K562 (cell line): ENCODE measurements around the gene SEPHS2. TPM values are rescaled to one million over a fixed set of nuclear protein-coding genes. Genes with fewer than 3 reads are reported as not detected.

Source experiments
- ATF1 ChIP-seq, 2 experiments: fragments of 450-650 bp in 1 of 2; IDR thresholded peaks; 2 replicates each; pipeline ENCODE4 v1.6.1; 2016; ENCODE audit warnings: missing compliant biosample characterization in 1 of 2, missing genetic modification characterization in 1 of 2
- CHD4 ChIP-seq: fragments of 200-600 bp; sonication (generic); IDR thresholded peaks from 3 replicates; pipeline ENCODE4 v1.6.1; 2012; ENCODE audit warnings: low read depth, mild to moderate bottlenecking, mixed read lengths, low read length, inconsistent platforms; ENCODE audit not compliant: insufficient read depth, insufficient replicate concordance, poor library complexity, severe bottlenecking
- EWSR1 ChIP-seq: fragments of 450-650 bp; IDR thresholded peaks from 2 replicates; pipeline ENCODE4 v1.6.1; 2018; ENCODE audit warnings: borderline replicate concordance, mild to moderate bottlenecking, low read depth, moderate library complexity; ENCODE audit not compliant: partially characterized antibody
- KAT2B ChIP-seq: IDR thresholded peaks from one replicate; pipeline ENCODE4 v1.6.1; 2012; ENCODE audit warnings: low read depth, mild to moderate bottlenecking, control low read depth, inconsistent platforms, low read length, moderate library complexity
- NRF1 ChIP-seq, 2 experiments: fragments of 450-650 bp; IDR thresholded peaks in 1 of 2; conservative IDR thresholded peaks in 1 of 2; 2 replicates each; pipeline ENCODE4 v1.6.1; 2014; ENCODE audit warnings: mild to moderate bottlenecking in 2 of 2
- PHB ChIP-seq: fragments of 250-450 bp; sonication (Bioruptor Pico); IDR thresholded peaks from 2 replicates; pipeline ENCODE4 v1.5.0; 2021
- POLR2B ChIP-seq: fragments of 450-650 bp; IDR thresholded peaks from 2 replicates; pipeline ENCODE4 v1.6.1; 2018; ENCODE audit warnings: low read depth; ENCODE audit not compliant: partially characterized antibody
- TSC22D4 ChIP-seq: fragments of 450-650 bp; IDR thresholded peaks from 2 replicates; pipeline ENCODE4 v1.6.1; 2016; ENCODE audit warnings: missing genetic modification characterization, missing biosample characterization, control low read depth
- XRCC3 ChIP-seq: fragments of 450-650 bp; IDR thresholded peaks from 2 replicates; pipeline ENCODE4 v1.6.1; 2017; ENCODE audit warnings: mild to moderate bottlenecking, moderate library complexity
- ZNF436 ChIP-seq: fragments of 250-450, 450-650 bp; sonication (Bioruptor Pico); formaldehyde crosslinking; IDR thresholded peaks from 2 replicates; pipeline ENCODE4 v1.7.0; 2020; ENCODE audit warnings: mild to moderate bottlenecking
- polyA plus RNA-seq, 8 experiments: library from polyadenylated mRNA; depleted of rRNA in 4 of 8; stranded (reverse) in 5 of 8; unstranded in 3 of 8; fragments of >200 nt; fragmentation: Nextera tagmentation in 2 of 8; fragmentation: Illumina TruSeq in 1 of 8; extraction: Ambion mirVana in 2 of 8; extraction: Trizol in 1 of 8; gene quantifications; 2 replicates each; pipeline versions ENCODE4 v1.2.1 to v1.2.3, GENCODE V29; 2011 to 2014; ENCODE audit warnings: inconsistent platforms in 1 of 8, missing spikeins in 1 of 8
- total RNA-seq, 7 experiments: library from RNA; depleted of rRNA in 6 of 7; stranded (reverse); fragments of >200 nt in 6 of 7; fragmentation: Illumina TruSeq in 2 of 7; extraction: Trizol in 2 of 7; gene quantifications; 2 replicates each; pipeline versions ENCODE4 v1.2.1 to v1.2.3, GENCODE V29; 2011 to 2021; ENCODE audit warnings: low replicate concordance in 1 of 7
- TF ChIP-seq, protein P1 (sequence below), 2 experiments: IDR thresholded peaks; 2 replicates each; pipeline ENCODE4 v1.6.1; 2012; ENCODE audit warnings: improper control_type of control experiment in 2 of 2, low read depth in 2 of 2, low read length in 2 of 2, borderline replicate concordance in 1 of 2
- TF ChIP-seq, protein P2 (sequence below): fragments of 450-650 bp; conservative IDR thresholded peaks from 2 replicates; pipeline ENCODE4 v1.6.1; 2016; ENCODE audit warnings: missing genetic modification characterization, low read depth, mild to moderate bottlenecking, control low read depth, missing compliant biosample characterization
- TF ChIP-seq, protein P3 (sequence below), 2 experiments: fragments of 450-650 bp in 1 of 2; sonication (generic) in 1 of 2; formaldehyde crosslinking in 1 of 2; IDR thresholded peaks; 2 replicates each; pipeline versions ENCODE4 v1.7.1 to v1.9.0; 2016 to 2022; ENCODE audit warnings: inconsistent platforms in 1 of 2, mild to moderate bottlenecking in 1 of 2, missing genetic modification reagents in 1 of 2

The SEPHS2 gene
- total and polyA plus RNA-seq, 9 of the 15 experiments (the other 6 are each of a cell fraction or from before 2014, with no cell fraction given) = 20.9 to 90.6 (median 43.4) TPM

DNA sequence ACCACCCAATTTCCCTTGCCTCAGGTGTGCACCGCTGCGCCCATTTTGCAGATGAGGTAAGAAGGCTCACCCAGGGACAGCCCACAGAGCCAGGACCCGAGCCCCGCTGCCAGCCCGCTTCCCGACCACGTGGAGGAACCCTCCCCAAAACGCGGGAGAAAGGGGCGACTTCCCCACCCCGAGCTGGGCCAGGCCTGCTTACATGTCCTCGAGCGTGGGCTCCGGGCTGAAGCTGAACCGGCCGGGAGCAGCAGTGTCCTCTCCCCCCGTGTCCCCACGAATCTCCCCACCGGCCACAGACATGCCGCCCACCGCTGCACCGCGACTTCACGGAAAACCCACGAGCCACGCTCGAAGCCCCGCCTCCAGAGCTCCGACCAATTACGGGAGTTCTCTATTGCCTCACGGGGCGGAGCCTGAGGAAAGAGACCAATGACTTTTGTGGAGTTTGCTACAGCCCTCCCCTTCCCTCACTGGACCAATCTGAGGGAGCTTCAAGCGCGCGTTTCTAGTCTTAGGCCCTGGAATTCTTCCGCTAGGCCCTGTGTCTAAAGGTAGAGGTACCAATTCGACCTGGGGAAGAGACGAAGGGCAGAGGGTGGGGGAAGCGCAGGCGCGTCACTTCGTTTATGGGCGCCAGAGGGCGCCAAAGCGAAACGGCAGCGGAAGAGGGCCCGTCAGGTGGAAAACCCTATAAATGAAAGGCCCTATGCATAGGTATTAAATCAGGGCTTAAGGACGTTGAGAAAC is 15.8 kb downstream of the SEPHS2 start, which contains the start of gene DCTPP1 (continued):
- TF ChIP-seq ZNF436 (CRISPR knock-in tag) (no peak), ATF1 (CRISPR knock-in tag; IDR thresholded peaks at IDR 0.05) (no peak), ATF1 (tag; IDR thresholded peaks at IDR 0.05) (peak; percentile 91), TSC22D4 (tag) (no peak), NRF1 (conservative IDR thresholded peaks at IDR 0.05 in 1 of 2, IDR thresholded peaks at IDR 0.05 in 1 of 2) (peak; percentile 89 to 91), CHD4 (no peak), KAT2B (peak; percentile 68), PHB (CRISPR knock-in tag) (no peak), EWSR1 (no peak), XRCC3 (no peak), POLR2B (peak; percentile 37)
- TF ChIP-seq, protein P1, sequence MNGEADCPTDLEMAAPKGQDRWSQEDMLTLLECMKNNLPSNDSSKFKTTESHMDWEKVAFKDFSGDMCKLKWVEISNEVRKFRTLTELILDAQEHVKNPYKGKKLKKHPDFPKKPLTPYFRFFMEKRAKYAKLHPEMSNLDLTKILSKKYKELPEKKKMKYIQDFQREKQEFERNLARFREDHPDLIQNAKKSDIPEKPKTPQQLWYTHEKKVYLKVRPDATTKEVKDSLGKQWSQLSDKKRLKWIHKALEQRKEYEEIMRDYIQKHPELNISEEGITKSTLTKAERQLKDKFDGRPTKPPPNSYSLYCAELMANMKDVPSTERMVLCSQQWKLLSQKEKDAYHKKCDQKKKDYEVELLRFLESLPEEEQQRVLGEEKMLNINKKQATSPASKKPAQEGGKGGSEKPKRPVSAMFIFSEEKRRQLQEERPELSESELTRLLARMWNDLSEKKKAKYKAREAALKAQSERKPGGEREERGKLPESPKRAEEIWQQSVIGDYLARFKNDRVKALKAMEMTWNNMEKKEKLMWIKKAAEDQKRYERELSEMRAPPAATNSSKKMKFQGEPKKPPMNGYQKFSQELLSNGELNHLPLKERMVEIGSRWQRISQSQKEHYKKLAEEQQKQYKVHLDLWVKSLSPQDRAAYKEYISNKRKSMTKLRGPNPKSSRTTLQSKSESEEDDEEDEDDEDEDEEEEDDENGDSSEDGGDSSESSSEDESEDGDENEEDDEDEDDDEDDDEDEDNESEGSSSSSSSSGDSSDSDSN (IDR thresholded peaks at IDR 0.05; ENCODE audit: borderline replicate concordance in 1 of 2, low read depth in 2 of 2, low read length in 2 of 2) = peak in 1 of 2 experiments; percentile 71; a peak in 1 of 4 replicates
- TF ChIP-seq, protein P2, sequence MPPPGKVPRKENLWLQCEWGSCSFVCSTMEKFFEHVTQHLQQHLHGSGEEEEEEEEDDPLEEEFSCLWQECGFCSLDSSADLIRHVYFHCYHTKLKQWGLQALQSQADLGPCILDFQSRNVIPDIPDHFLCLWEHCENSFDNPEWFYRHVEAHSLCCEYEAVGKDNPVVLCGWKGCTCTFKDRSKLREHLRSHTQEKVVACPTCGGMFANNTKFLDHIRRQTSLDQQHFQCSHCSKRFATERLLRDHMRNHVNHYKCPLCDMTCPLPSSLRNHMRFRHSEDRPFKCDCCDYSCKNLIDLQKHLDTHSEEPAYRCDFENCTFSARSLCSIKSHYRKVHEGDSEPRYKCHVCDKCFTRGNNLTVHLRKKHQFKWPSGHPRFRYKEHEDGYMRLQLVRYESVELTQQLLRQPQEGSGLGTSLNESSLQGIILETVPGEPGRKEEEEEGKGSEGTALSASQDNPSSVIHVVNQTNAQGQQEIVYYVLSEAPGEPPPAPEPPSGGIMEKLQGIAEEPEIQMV (tag) = no peak
- TF ChIP-seq, protein P3, sequence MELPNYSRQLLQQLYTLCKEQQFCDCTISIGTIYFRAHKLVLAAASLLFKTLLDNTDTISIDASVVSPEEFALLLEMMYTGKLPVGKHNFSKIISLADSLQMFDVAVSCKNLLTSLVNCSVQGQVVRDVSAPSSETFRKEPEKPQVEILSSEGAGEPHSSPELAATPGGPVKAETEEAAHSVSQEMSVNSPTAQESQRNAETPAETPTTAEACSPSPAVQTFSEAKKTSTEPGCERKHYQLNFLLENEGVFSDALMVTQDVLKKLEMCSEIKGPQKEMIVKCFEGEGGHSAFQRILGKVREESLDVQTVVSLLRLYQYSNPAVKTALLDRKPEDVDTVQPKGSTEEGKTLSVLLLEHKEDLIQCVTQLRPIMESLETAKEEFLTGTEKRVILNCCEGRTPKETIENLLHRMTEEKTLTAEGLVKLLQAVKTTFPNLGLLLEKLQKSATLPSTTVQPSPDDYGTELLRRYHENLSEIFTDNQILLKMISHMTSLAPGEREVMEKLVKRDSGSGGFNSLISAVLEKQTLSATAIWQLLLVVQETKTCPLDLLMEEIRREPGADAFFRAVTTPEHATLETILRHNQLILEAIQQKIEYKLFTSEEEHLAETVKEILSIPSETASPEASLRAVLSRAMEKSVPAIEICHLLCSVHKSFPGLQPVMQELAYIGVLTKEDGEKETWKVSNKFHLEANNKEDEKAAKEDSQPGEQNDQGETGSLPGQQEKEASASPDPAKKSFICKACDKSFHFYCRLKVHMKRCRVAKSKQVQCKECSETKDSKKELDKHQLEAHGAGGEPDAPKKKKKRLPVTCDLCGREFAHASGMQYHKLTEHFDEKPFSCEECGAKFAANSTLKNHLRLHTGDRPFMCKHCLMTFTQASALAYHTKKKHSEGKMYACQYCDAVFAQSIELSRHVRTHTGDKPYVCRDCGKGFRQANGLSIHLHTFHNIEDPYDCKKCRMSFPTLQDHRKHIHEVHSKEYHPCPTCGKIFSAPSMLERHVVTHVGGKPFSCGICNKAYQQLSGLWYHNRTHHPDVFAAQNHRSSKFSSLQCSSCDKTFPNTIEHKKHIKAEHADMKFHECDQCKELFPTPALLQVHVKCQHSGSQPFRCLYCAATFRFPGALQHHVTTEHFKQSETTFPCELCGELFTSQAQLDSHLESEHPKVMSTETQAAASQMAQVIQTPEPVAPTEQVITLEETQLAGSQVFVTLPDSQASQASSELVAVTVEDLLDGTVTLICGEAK (IDR thresholded peaks at IDR 0.05) = no peak
- TF ChIP-seq, protein P3 (CRISPR knock-in tag; IDR thresholded peaks at IDR 0.05) = no peak
